Measurements from ENCODE around the gene TMEM190.
"Not testable (repeated sequence)": the region's sequence is repeated elsewhere in the genome, so short reads cannot be mapped to it uniquely, and the experiment has no call there.

Gene TMEM190

GRCh38 chr19:55376241-55376933 is at the start of gene TMEM190:
TSS of gene TMEM190 (plus strand) at chr19:55376826. CDS start at chr19:55376854, 28 bp downstream.
- H2AFZ ChIP-seq (ENCODE audit: low read depth), result no peak within 1 kb of the TSS
- no peak within 1 kb of the TSS for H3K4me3 ChIP-seq (IDR thresholded peaks at IDR 0.05; ENCODE audit: insufficient read depth, low read depth, low read length)
- peaks cover 21% of the 10 kb centered on the region for H3K27me3 ChIP-seq (ENCODE audit: insufficient read depth, low read depth)
- no peaks in the 10 kb centered on the region for H4K20me1 ChIP-seq (ENCODE audit: insufficient read depth)
- no peak within 1 kb of the TSS for H3K27ac ChIP-seq
- TF ChIP-seq CTCF (conservative IDR thresholded peaks at IDR 0.05; ENCODE audit: low read depth, low read length), result no peak
- peaks cover 4% of the 10 kb centered on the region; the same call in 1 of the 2 replicates for H3K79me2 ChIP-seq (ENCODE audit: insufficient read depth, low read depth)
- H3K4me2 ChIP-seq, result no peak within 1 kb of the TSS
- H3K36me3 ChIP-seq (ENCODE audit: insufficient read depth), result no peaks in the 10 kb centered on the region
- peaks cover 10% of the 10 kb centered on the region for H3K4me1 ChIP-seq (ENCODE audit: low read depth, poor library complexity, severe bottlenecking)
- H3K9ac ChIP-seq, result no peak within 1 kb of the TSS

- H3K4me3 ChIP-seq (IDR thresholded peaks at IDR 0.05; ENCODE audit: insufficient read depth, low read depth, low read length); H2AFZ ChIP-seq (ENCODE audit: low read depth); H3K4me2 ChIP-seq; H3K27ac ChIP-seq; H3K36me3 ChIP-seq (ENCODE audit: insufficient read depth); H3K79me2 ChIP-seq (ENCODE audit: insufficient read depth, low read depth); H4K20me1 ChIP-seq (ENCODE audit: insufficient read depth); H3K9ac ChIP-seq: not testable (repeated sequence)
- H3K4me1 ChIP-seq (ENCODE audit: low read depth, poor library complexity, severe bottlenecking), result peaks cover 12% of the 10 kb centered on the region
- H3K27me3 ChIP-seq (ENCODE audit: insufficient read depth, low read depth), result peaks cover 14% of the 10 kb centered on the region; the same call in 1 of the 2 replicates
Observed at GRCh38 chr19:55328774-55329318, 47.8 kb upstream of the TMEM190 start.

GRCh38 chr19:55329791-55330190 is 46.8 kb upstream of the TMEM190 start:
- not testable (repeated sequence) for H3K4me2 ChIP-seq; H3K9ac ChIP-seq; H3K27ac ChIP-seq; H2AFZ ChIP-seq (ENCODE audit: low read depth); H3K79me2 ChIP-seq (ENCODE audit: insufficient read depth, low read depth); H4K20me1 ChIP-seq (ENCODE audit: insufficient read depth); H3K4me1 ChIP-seq (ENCODE audit: low read depth, poor library complexity, severe bottlenecking); H3K4me3 ChIP-seq (IDR thresholded peaks at IDR 0.05; ENCODE audit: insufficient read depth, low read depth, low read length); H3K36me3 ChIP-seq (ENCODE audit: insufficient read depth)
- peaks cover 16% of the 10 kb centered on the region; the same call in 1 of the 2 replicates for H3K27me3 ChIP-seq (ENCODE audit: insufficient read depth, low read depth)

GRCh38 chr19:55333870-55334269 is 42.8 kb upstream of the TMEM190 start:
- Histone ChIP-seq H3K27me3 (ENCODE audit: insufficient read depth, low read depth) (peaks cover 37% of the 10 kb centered on the region), H3K4me3 (IDR thresholded peaks at IDR 0.05; ENCODE audit: insufficient read depth, low read depth, low read length) (no peak overlapping the region), H4K20me1 (ENCODE audit: insufficient read depth) (no peaks in the 10 kb centered on the region), H3K27ac (no peak overlapping the region), H3K4me2 (no peak overlapping the region), H3K4me1 (ENCODE audit: low read depth, poor library complexity, severe bottlenecking) (peaks cover 12% of the 10 kb centered on the region), H2AFZ (ENCODE audit: low read depth) (no peak overlapping the region), H3K79me2 (ENCODE audit: insufficient read depth, low read depth) (no peaks in the 10 kb centered on the region), H3K9ac (no peak overlapping the region), H3K36me3 (ENCODE audit: insufficient read depth) (no peaks in the 10 kb centered on the region)
- no peak for TF ChIP-seq CTCF (conservative IDR thresholded peaks at IDR 0.05; ENCODE audit: low read depth, low read length)

- H4K20me1 ChIP-seq (ENCODE audit: insufficient read depth), result no peaks in the 10 kb centered on the region
Observed at GRCh38 chr19:55336101-55336500, 40.5 kb upstream of the TMEM190 start.

More at GRCh38 chr19:55336101-55336500, 40.5 kb upstream of the TMEM190 start:
- peaks cover 37% of the 10 kb centered on the region for H3K27me3 ChIP-seq (ENCODE audit: insufficient read depth, low read depth)
- no peak overlapping the region for H3K9ac ChIP-seq
- H3K4me2 ChIP-seq, result no peak overlapping the region
- H3K79me2 ChIP-seq (ENCODE audit: insufficient read depth, low read depth), result peaks cover 11% of the 10 kb centered on the region
- no peak overlapping the region for H2AFZ ChIP-seq (ENCODE audit: low read depth)
- no peak overlapping the region for H3K27ac ChIP-seq
- H3K4me3 ChIP-seq (IDR thresholded peaks at IDR 0.05; ENCODE audit: insufficient read depth, low read depth, low read length), result no peak overlapping the region
- H3K36me3 ChIP-seq (ENCODE audit: insufficient read depth), result no peaks in the 10 kb centered on the region
- no peak for TF ChIP-seq CTCF (conservative IDR thresholded peaks at IDR 0.05; ENCODE audit: low read depth, low read length)
- peaks cover 12% of the 10 kb centered on the region for H3K4me1 ChIP-seq (ENCODE audit: low read depth, poor library complexity, severe bottlenecking)
